ENCODE results near the gene TMEM203. TPM values are rescaled to one million over a fixed set of nuclear protein-coding genes. Genes with fewer than 3 reads are reported as not detected.
A peak's percentile ranks its signal among the peaks of the same experiment; 100 is the strongest.

TMEM203 gene
- total RNA-seq, 4 donors from 2014 or later = 24.7 to 45.9 (median 32.0) TPM

GRCh38 chr9:137247916-137248175 is 42.4 kb upstream of the TMEM203 start:
- DNase-seq (no peak), ATAC-seq (no peak)
- intact Hi-C loops (cut with DNase I; ENCODE audit: low total_unique reads) = no loop called here

GRCh38 chr9:137247135-137247915 is 41.9 kb upstream of the TMEM203 start:
- in situ Hi-C loops (cut with MboI; ENCODE audit: low sequenced_read_pairs in 4 of 4) = no loop called here
- ATAC-seq (peak; percentile 64 to 75), DNase-seq (peak in 1 of 2 donors; percentile 49)
- peak overlapping the region; percentile 60 to 79 (median 66) for H3K27ac ChIP-seq
- peaks cover 0 to 16% of the 10 kb centered on the region in 2 donors for H3K36me3 ChIP-seq
- H3K4me1 ChIP-seq = peaks cover 39 to 48% of the 10 kb centered on the region in 2 donors
- H3K27me3 ChIP-seq = no peaks in the 10 kb centered on the region
- intact Hi-C loops (cut with DNase I; ENCODE audit: low total_unique reads) = no loop called here
- no peak for TF ChIP-seq CTCF (IDR thresholded peaks at IDR 0.05 in 4 of 5, conservative IDR thresholded peaks at IDR 0.05 in 1 of 5)
- TF ChIP-seq POLR2A (IDR thresholded peaks at IDR 0.05) = no peak
- peak overlapping the region in 1 of 4 donors; percentile 13 for H3K4me3 ChIP-seq
- H3K9me3 ChIP-seq = no peaks in the 10 kb centered on the region

More at GRCh38 chr9:137247916-137248175, 42.4 kb upstream of the TMEM203 start:
- Histone ChIP-seq H3K4me1 (peaks cover 34 to 43% of the 10 kb centered on the region in 2 donors), H3K27me3 (no peaks in the 10 kb centered on the region), H3K27ac (peak overlapping the region; percentile 60 to 79 (median 66)), H3K4me3 (no peak overlapping the region), H3K36me3 (peaks cover 0 to 11% of the 10 kb centered on the region in 2 donors), H3K9me3 (no peaks in the 10 kb centered on the region)
- in situ Hi-C loops (cut with MboI; ENCODE audit: low sequenced_read_pairs in 4 of 4) = no loop called here
- TF ChIP-seq POLR2A (IDR thresholded peaks at IDR 0.05) (no peak), CTCF (IDR thresholded peaks at IDR 0.05 in 4 of 5, conservative IDR thresholded peaks at IDR 0.05 in 1 of 5) (no peak)

DNA sequence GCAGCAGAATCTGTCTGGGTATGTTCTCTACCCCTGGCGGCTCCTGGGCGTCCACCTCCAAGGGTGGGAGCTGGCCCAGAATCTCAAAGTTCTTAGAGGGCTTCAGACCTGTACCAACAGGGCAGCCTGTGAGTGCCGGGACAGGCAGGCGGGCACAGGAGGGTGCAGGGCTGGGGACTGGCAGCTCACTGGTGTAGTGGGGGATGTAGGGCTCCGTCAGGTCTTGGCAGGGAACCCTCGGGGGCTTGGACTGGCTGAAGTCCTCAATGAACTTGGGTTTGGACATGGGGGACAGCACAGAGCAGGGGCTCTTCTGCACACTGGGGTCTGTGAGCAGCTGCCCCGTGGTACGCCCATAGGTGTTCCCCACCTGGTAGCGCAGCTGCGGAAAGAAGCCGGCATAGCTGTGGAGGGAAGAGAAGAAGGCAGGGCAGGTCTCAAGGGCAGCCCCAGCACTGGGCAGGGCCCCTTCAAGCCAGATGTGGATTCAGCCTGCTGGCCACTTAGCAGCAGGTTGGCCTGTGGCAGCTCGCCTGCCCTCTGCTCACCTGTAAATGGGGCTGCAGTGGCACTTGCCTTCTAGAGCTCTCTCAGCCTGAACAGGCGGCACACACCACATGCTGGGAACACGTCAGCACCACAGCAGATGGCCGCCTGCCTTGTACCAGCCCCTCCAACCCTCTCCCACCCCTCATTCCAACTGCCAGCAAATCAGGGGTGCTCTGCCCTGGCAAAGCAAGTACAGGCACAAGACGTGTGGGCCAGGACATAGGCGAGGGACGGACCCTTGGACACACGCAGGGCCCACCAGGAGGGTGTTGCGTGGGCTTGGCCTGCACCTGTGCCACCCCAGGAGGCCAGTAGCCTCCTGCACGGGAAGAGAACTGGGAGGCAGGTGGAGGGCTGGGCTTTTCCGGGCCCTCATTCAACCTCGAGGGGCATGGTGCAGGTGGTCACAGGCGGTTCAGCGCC is 40.3 kb upstream of the TMEM203 start:
- TF ChIP-seq CTCF (IDR thresholded peaks at IDR 0.05 in 4 of 5, conservative IDR thresholded peaks at IDR 0.05 in 1 of 5) (no peak), POLR2A (IDR thresholded peaks at IDR 0.05) (no peak)
- Histone ChIP-seq H3K4me1 (peaks cover 42 to 55% of the 10 kb centered on the region in 2 donors), H3K27me3 (no peaks in the 10 kb centered on the region), H3K9me3 (no peaks in the 10 kb centered on the region), H3K36me3 (peaks cover 0 to 23% of the 10 kb centered on the region in 2 donors), H3K27ac (no peak overlapping the region), H3K4me3 (no peak overlapping the region)
- ATAC-seq = no peak
- intact Hi-C loops (cut with DNase I; ENCODE audit: low total_unique reads) = no loop called here
- in situ Hi-C loops (cut with MboI; ENCODE audit: low sequenced_read_pairs in 4 of 4) = no loop called here
- no peak for DNase-seq

GRCh38 chr9:137244486-137245449 is 39.3 kb upstream of the TMEM203 start:
- in situ Hi-C loops (cut with MboI; ENCODE audit: low sequenced_read_pairs in 4 of 4) (no loop called here), intact Hi-C loops (cut with DNase I; ENCODE audit: low total_unique reads) (loop anchor here (5.0 kb wide), 1 partner anchor 42 kb away; the partner anchor contains the start of gene TPRN)
- ATAC-seq (no peak), DNase-seq (no peak)
- Histone ChIP-seq H3K36me3 (peaks cover 0 to 23% of the 10 kb centered on the region in 2 donors), H3K4me1 (peaks cover 38 to 53% of the 10 kb centered on the region in 2 donors), H3K27me3 (no peaks in the 10 kb centered on the region), H3K9me3 (no peaks in the 10 kb centered on the region), H3K27ac (peak overlapping the region in 2 of 4 donors; percentile 46 to 98), H3K4me3 (no peak overlapping the region)
- TF ChIP-seq POLR2A (IDR thresholded peaks at IDR 0.05) (no peak), CTCF (IDR thresholded peaks at IDR 0.05 in 4 of 5, conservative IDR thresholded peaks at IDR 0.05 in 1 of 5) (no peak)

All from gastrocnemius medialis (tissue), 4 donors.